Measurements from ENCODE around the gene GPC6. TPM values are rescaled to one million over a fixed set of nuclear protein-coding genes. Genes with fewer than 3 reads are reported as not detected.

The GPC6 gene
- polyA plus RNA-seq, 1 of the 3 experiments (the other 2 are of a cell fraction) = 6.7 TPM

- no peaks in the 10 kb centered on the region for H4K20me1 ChIP-seq (ENCODE audit: insufficient read depth)
- no peak for DNase-seq
- H3K27me3 ChIP-seq (ENCODE audit: insufficient read depth) = no peaks in the 10 kb centered on the region
- POLR2A ChIA-PET = no interaction called here
- H3K9me3 ChIP-seq = no peaks in the 10 kb centered on the region
- TF ChIP-seq MAX (IDR thresholded peaks at IDR 0.05; ENCODE audit: low read depth) (no peak), RXRA (IDR thresholded peaks at IDR 0.05; ENCODE audit: borderline replicate concordance, low read depth) (no peak), EZH2phosphoT487 (IDR thresholded peaks at IDR 0.05; ENCODE audit: borderline replicate concordance, low read depth) (no peak), MXI1 (IDR thresholded peaks at IDR 0.05; ENCODE audit: low read depth, low read length) (no peak), IRF3 (IDR thresholded peaks at IDR 0.05; ENCODE audit: low read depth, low read length) (no peak), PBX3 (IDR thresholded peaks at IDR 0.05) (no peak), NFIC (IDR thresholded peaks at IDR 0.05; ENCODE audit: borderline replicate concordance) (no peak), USF2 (IDR thresholded peaks at IDR 0.05; ENCODE audit: borderline replicate concordance, low read depth, low read length) (no peak), FOXJ3 (CRISPR knock-in tag; IDR thresholded peaks at IDR 0.05) (no peak)
- no peak overlapping the region for H3K27ac ChIP-seq (ENCODE audit: low read depth in 2 of 2, low read length in 1 of 2)
- H3K4me3 ChIP-seq (ENCODE audit: low read depth in 2 of 2, low read length in 1 of 2) = no peak overlapping the region
- H3K79me2 ChIP-seq (ENCODE audit: insufficient read depth) = no peaks in the 10 kb centered on the region
- H3F3A ChIP-seq (replicated peaks; ENCODE audit: insufficient read depth) = no peaks in the 10 kb centered on the region
- CTCF ChIA-PET = interaction anchor here (1.0 kb wide), 1 partner anchor 58 kb away, joined by 3 read pairs; no protein-coding TSS in a partner anchor
- H2AFZ ChIP-seq (ENCODE audit: low read depth) = no peak overlapping the region
- H3K9me2 ChIP-seq = no peaks in the 10 kb centered on the region
- no peak overlapping the region for H3K4me2 ChIP-seq
- H3K4me1 ChIP-seq (ENCODE audit: control insufficient read depth in 1 of 2, insufficient read depth in 2 of 2, low read depth in 1 of 2, low read length in 1 of 2) = peaks cover 0 to 2% of the 10 kb centered on the region in 2 experiments; a peak in 1 of 4 replicates
- 73% methylated on average over 6 of the region's 6 CpGs for WGBS (ENCODE audit: low lambda C conversion rate)
- H3K36me3 ChIP-seq (replicated peaks in 1 of 2; ENCODE audit: control insufficient read depth in 1 of 2, insufficient read depth in 2 of 2, low read length in 1 of 2) = no peaks in the 10 kb centered on the region
- H3K9ac ChIP-seq = no peak overlapping the region
These were observed 148.9 kb downstream of the GPC6 start for GRCh38 chr13:93375491-93375890.

- H3K4me2 ChIP-seq = no peak overlapping the region
- TF ChIP-seq FOXM1 (IDR thresholded peaks at IDR 0.05; ENCODE audit: low read depth) (no peak), TAF1 (IDR thresholded peaks at IDR 0.05; ENCODE audit: borderline replicate concordance, low read depth, low read length) (no peak), FOSL2 (IDR thresholded peaks at IDR 0.05; ENCODE audit: borderline replicate concordance, low read depth) (no peak), SIN3A (IDR thresholded peaks at IDR 0.05; ENCODE audit: borderline replicate concordance, low read depth, low read length) (no peak), RCOR1 (IDR thresholded peaks at IDR 0.05; ENCODE audit: low read length) (no peak), SMC3 (IDR thresholded peaks at IDR 0.05; ENCODE audit: low read depth, low read length) (no peak), YY1 (IDR thresholded peaks at IDR 0.05; ENCODE audit: low read depth) (no peak), TEAD4 (IDR thresholded peaks at IDR 0.05; ENCODE audit: borderline replicate concordance, insufficient read depth) (no peak), POLR2AphosphoS5 (IDR thresholded peaks at IDR 0.05; ENCODE audit: low read depth, low read length) (no peak)
- H3K9me2 ChIP-seq = no peaks in the 10 kb centered on the region
- H3K9ac ChIP-seq = no peak overlapping the region
- no peaks in the 10 kb centered on the region for H3F3A ChIP-seq (replicated peaks; ENCODE audit: insufficient read depth)
- H3K27me3 ChIP-seq (ENCODE audit: insufficient read depth) = no peaks in the 10 kb centered on the region
- H3K9me3 ChIP-seq = no peaks in the 10 kb centered on the region
- 76% methylated on average over 5 of the region's 5 CpGs for WGBS (ENCODE audit: low lambda C conversion rate)
- no peak overlapping the region for H2AFZ ChIP-seq (ENCODE audit: low read depth)
- H3K4me3 ChIP-seq (ENCODE audit: low read depth in 2 of 2, low read length in 1 of 2) = no peak overlapping the region
- no peaks in the 10 kb centered on the region for H3K79me2 ChIP-seq (ENCODE audit: insufficient read depth)
- DNase-seq = no peak
- ChIA-PET CTCF (no interaction called here), POLR2A (no interaction called here)
- no peaks in the 10 kb centered on the region for H4K20me1 ChIP-seq (ENCODE audit: insufficient read depth)
- H3K36me3 ChIP-seq (replicated peaks in 1 of 2; ENCODE audit: control insufficient read depth in 1 of 2, insufficient read depth in 2 of 2, low read length in 1 of 2) = no peaks in the 10 kb centered on the region
- peaks cover 0 to 2% of the 10 kb centered on the region in 2 experiments; a peak in 1 of 4 replicates for H3K4me1 ChIP-seq (ENCODE audit: control insufficient read depth in 1 of 2, insufficient read depth in 2 of 2, low read depth in 1 of 2, low read length in 1 of 2)
- no peak overlapping the region for H3K27ac ChIP-seq (ENCODE audit: low read depth in 2 of 2, low read length in 1 of 2)
These were observed 150.6 kb downstream of the GPC6 start for GRCh38 chr13:93377196-93377595.
